ENCODE measurements around the gene UBXN10. TPM values are rescaled to one million over a fixed set of nuclear protein-coding genes. Genes with fewer than 3 reads are reported as not detected.

Gene UBXN10
- total RNA-seq, 2 donors from 2014 or later: 1.6 to 10.6 TPM

- intact Hi-C loops (cut with DNase I): no loop called here
- H3K36me3 ChIP-seq: no peaks in the 10 kb centered on the region
Measured at GRCh38 chr1:20223106-20223505, 37.2 kb downstream of the UBXN10 start.

GRCh38 chr1:20223551-20224419, 37.9 kb downstream of the UBXN10 start:
- no peaks in the 10 kb centered on the region for H3K36me3 ChIP-seq
- H3K27ac ChIP-seq: no peak overlapping the region
- DNase-seq (ENCODE audit: low spot score): no peak
- no peaks in the 10 kb centered on the region for H3K4me1 ChIP-seq (replicated peaks)
- H3K9me3 ChIP-seq: no peaks in the 10 kb centered on the region
- no peak overlapping the region for H3K4me3 ChIP-seq
- WGBS: 43% methylated on average over 18 of the region's 18 CpGs
- intact Hi-C loops (cut with DNase I): no loop called here
- no peak for TF ChIP-seq POLR2AphosphoS5 (IDR thresholded peaks at IDR 0.05)
- no peak for TF ChIP-seq CTCF (IDR thresholded peaks at IDR 0.05)
- no peak for TF ChIP-seq POLR2A (IDR thresholded peaks at IDR 0.05)
- H3K27me3 ChIP-seq (replicated peaks; ENCODE audit: insufficient read depth): no peaks in the 10 kb centered on the region

More at GRCh38 chr1:20223106-20223505, 37.2 kb downstream of the UBXN10 start:
- TF ChIP-seq POLR2A (IDR thresholded peaks at IDR 0.05) (no peak), CTCF (IDR thresholded peaks at IDR 0.05) (no peak), POLR2AphosphoS5 (IDR thresholded peaks at IDR 0.05) (no peak)
- DNase-seq (ENCODE audit: low spot score): no peak
- no peaks in the 10 kb centered on the region for H3K27me3 ChIP-seq (replicated peaks; ENCODE audit: insufficient read depth)
- no peaks in the 10 kb centered on the region for H3K9me3 ChIP-seq
- no peak overlapping the region for H3K4me3 ChIP-seq
- H3K4me1 ChIP-seq (replicated peaks): no peaks in the 10 kb centered on the region
- H3K27ac ChIP-seq: no peak overlapping the region
- WGBS: 83% methylated on average over 2 of the region's 2 CpGs

GRCh38 chr1:20224546-20224945, 38.6 kb downstream of the UBXN10 start:
- TF ChIP-seq POLR2AphosphoS5 (IDR thresholded peaks at IDR 0.05) (no peak), CTCF (IDR thresholded peaks at IDR 0.05) (no peak), POLR2A (IDR thresholded peaks at IDR 0.05) (no peak)
- no peak for DNase-seq (ENCODE audit: low spot score)
- H3K4me3 ChIP-seq: no peak overlapping the region
- WGBS: 56% methylated on average over 3 of the region's 3 CpGs
- H3K36me3 ChIP-seq: no peaks in the 10 kb centered on the region
- intact Hi-C loops (cut with DNase I): no loop called here
- H3K4me1 ChIP-seq (replicated peaks): no peaks in the 10 kb centered on the region
- H3K9me3 ChIP-seq: no peaks in the 10 kb centered on the region
- H3K27me3 ChIP-seq (replicated peaks; ENCODE audit: insufficient read depth): no peaks in the 10 kb centered on the region
- H3K27ac ChIP-seq: no peak overlapping the region

GRCh38 chr1:20227704-20228103, 41.8 kb downstream of the UBXN10 start:
- intact Hi-C loops (cut with DNase I): no loop called here
- no peak for TF ChIP-seq CTCF (IDR thresholded peaks at IDR 0.05)
- TF ChIP-seq POLR2AphosphoS5 (IDR thresholded peaks at IDR 0.05): no peak
- Histone ChIP-seq H3K27ac (no peak overlapping the region), H3K9me3 (no peaks in the 10 kb centered on the region), H3K4me3 (no peak overlapping the region), H3K4me1 (replicated peaks) (no peaks in the 10 kb centered on the region), H3K36me3 (no peaks in the 10 kb centered on the region), H3K27me3 (replicated peaks; ENCODE audit: insufficient read depth) (no peaks in the 10 kb centered on the region)
- 61% methylated on average over 4 of the region's 4 CpGs for WGBS
- no peak for DNase-seq (ENCODE audit: low spot score)

GRCh38 chr1:20228314-20228825, 42.5 kb downstream of the UBXN10 start:
- no peaks in the 10 kb centered on the region for H3K36me3 ChIP-seq
- no peak for DNase-seq (ENCODE audit: low spot score)
- no peaks in the 10 kb centered on the region for H3K9me3 ChIP-seq
- H3K27ac ChIP-seq: no peak overlapping the region
- TF ChIP-seq POLR2A (IDR thresholded peaks at IDR 0.05) (no peak), CTCF (IDR thresholded peaks at IDR 0.05) (no peak), POLR2AphosphoS5 (IDR thresholded peaks at IDR 0.05) (no peak)
- H3K27me3 ChIP-seq (replicated peaks; ENCODE audit: insufficient read depth): no peaks in the 10 kb centered on the region
- 82% methylated on average over 11 of the region's 11 CpGs for WGBS
- H3K4me1 ChIP-seq (replicated peaks): no peaks in the 10 kb centered on the region
- no peak overlapping the region for H3K4me3 ChIP-seq
- intact Hi-C loops (cut with DNase I): no loop called here
